ENCODE results near the gene HOXD3.

The HOXD3 gene

DNA sequence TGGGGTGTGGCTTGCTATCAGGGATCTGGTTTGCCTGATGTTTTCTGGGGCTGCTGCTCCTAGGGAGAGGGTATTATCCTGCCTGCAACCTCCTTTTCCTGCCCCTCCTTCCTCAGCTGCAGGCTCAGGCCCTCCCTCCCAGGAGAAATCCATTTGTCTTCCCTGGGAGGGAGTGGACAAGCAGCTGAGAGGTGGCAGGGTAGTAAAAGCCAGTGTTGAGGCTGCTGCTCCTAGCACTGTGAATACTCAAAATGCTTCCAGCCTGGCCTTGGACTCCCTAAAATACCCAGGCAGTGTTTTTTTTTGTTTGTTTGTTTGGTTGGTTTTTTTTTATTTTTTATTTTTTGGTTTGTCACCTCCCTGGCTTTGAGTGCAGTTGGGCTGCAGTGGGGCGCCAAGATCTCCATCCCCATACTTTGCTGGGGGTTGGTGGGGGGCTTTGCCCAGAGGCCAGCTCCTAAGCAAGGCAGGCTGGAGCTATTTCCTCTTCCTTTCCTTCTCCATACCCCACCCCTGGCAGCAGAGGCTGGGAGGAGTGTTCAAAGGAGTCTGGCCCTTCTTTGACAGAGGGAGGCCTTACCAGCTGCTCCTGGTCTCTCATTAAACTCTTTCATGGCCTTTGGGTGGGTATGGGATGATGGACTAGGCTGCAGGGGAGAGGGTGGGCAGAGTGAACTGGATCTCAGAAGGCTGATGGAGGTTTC, 13.6 kb downstream of the HOXD3 start:
- TF ChIP-seq, protein P1, sequence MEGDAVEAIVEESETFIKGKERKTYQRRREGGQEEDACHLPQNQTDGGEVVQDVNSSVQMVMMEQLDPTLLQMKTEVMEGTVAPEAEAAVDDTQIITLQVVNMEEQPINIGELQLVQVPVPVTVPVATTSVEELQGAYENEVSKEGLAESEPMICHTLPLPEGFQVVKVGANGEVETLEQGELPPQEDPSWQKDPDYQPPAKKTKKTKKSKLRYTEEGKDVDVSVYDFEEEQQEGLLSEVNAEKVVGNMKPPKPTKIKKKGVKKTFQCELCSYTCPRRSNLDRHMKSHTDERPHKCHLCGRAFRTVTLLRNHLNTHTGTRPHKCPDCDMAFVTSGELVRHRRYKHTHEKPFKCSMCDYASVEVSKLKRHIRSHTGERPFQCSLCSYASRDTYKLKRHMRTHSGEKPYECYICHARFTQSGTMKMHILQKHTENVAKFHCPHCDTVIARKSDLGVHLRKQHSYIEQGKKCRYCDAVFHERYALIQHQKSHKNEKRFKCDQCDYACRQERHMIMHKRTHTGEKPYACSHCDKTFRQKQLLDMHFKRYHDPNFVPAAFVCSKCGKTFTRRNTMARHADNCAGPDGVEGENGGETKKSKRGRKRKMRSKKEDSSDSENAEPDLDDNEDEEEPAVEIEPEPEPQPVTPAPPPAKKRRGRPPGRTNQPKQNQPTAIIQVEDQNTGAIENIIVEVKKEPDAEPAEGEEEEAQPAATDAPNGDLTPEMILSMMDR (IDR thresholded peaks at IDR 0.05; ENCODE audit: insufficient read depth, missing control alignments), result no peak
- FAIRE-seq (no peak), DNase-seq (ENCODE audit: insufficient read length, low spot score) (no peak)

DNA sequence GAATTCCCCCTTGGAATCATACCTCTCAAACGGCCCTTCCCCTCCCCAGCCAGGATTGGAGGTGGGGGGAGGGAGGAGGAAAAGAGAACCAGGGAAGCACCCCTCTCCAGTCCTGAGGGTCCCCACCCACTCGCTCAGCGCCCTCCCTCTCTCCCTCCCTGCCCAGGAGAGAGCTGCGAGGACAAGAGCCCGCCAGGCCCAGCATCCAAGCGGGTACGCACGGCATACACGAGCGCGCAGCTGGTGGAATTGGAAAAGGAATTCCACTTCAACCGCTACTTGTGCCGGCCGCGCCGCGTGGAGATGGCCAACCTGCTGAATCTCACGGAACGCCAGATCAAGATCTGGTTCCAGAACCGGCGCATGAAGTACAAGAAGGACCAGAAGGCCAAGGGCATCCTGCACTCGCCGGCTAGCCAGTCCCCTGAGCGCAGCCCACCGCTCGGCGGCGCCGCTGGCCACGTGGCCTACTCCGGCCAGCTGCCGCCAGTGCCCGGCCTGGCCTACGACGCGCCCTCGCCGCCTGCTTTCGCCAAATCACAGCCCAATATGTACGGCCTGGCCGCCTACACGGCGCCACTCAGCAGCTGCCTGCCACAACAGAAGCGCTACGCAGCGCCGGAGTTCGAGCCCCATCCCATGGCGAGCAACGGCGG, 14.4 kb downstream of the HOXD3 start:
- DNase-seq (ENCODE audit: insufficient read length, low spot score) (no peak), FAIRE-seq (no peak)
- TF ChIP-seq, protein P1 (IDR thresholded peaks at IDR 0.05; ENCODE audit: insufficient read depth, missing control alignments), result no peak

DNA sequence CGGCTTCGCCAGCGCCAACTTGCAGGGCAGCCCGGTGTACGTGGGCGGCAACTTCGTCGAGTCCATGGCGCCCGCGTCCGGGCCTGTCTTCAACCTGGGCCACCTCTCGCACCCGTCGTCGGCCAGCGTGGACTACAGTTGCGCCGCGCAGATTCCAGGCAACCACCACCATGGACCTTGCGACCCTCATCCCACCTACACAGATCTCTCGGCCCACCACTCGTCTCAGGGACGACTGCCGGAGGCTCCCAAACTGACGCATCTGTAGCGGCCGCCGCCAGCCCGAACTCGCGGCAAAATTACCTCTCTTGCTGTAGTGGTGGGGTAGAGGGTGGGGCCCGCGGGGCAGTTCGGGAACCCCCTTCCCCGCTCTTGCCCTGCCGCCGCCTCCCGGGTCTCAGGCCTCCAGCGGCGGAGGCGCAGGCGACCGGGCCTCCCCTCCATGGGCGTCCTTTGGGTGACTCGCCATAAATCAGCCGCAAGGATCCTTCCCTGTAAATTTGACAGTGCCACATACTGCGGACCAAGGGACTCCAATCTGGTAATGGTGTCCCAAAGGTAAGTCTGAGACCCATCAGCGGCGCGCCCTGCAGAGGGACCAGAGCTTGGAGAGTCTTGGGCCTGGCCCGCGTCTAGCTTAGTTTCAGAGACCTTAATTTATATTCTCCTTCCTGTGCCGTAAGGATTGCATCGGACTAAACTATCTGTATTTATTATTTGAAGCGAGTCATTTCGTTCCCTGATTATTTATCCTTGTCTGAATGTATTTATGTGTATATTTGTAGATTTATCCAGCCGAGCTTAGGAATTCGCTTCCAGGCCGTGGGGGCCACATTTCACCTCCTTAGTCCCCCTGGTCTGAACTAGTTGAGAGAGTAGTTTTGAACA, 15.1 kb downstream of the HOXD3 start:
- TF ChIP-seq, protein P1 (IDR thresholded peaks at IDR 0.05; ENCODE audit: insufficient read depth, missing control alignments), result no peak
- no peak for FAIRE-seq
- DNase-seq (ENCODE audit: insufficient read length, low spot score), result no peak

DNA sequence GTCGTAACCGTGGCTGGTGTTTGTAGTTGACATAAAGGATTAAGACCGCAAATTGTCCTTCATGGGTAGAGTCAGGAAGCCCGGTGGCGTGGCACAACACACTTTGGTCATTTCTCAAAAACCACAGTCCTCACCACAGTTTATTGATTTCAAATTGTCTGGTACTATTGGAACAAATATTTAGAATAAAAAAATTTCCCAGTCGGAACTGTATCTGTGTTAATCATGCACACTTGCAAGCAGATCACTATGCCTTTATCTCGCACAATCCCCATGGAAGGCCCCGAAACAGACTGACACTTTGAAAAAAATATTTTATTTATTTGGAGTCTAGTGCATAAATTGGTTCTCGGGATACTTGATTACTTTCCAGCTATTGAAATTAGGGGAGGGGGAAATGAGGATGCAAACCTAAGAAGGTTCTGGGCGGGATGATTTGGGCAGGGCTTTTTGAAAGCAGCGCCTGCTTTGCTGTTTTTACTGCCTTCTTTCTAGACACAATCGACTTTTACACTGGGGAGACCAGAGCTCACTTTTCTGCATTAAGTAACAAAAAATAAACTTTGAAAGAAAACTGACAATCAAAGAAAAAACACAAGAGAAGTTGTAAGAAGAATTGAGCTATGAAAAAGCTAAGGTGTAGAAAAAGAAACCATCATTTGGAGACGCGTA, 15.9 kb downstream of the HOXD3 start:
- DNase-seq (ENCODE audit: insufficient read length, low spot score) (no peak), FAIRE-seq (no peak)
- TF ChIP-seq, protein P1 (IDR thresholded peaks at IDR 0.05; ENCODE audit: insufficient read depth, missing control alignments), result no peak

DNA sequence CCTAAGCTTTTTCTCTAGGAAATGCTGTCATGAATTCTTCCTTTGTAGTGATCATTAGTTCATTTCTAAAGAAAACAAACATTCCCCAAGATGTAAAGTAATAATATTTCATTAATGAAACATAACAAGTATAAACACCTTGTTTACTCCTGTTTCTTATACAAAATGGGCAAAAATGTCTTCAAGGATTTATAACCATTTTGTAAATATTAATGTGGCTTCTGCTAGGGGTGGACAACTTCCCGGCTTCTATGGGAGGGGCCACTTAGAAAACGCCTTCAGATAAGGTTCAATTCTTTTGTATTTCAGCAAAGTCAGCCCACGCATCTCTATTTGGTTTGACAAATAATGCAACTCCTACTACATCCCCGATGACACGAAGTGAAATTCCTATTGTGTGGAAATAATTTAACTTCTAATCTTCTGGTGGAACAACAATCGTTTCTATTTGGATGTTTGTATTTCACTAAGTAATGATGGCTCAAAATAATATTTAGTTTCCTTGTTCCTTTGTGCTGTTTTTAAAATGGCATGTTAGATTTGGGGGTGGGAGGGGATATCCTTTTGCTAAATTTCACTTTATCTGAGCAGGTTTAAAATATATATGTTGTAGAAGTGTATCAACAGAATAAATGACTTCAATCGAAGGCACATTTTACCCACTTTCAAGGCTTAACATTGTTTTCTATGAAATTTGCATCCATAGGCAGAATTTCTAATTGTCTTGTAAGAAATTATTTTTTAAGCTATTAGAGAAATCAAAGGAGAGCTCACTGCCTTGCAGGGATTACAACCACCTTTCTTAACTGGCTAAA, 16.7 kb downstream of the HOXD3 start:
- FAIRE-seq (no peak), DNase-seq (ENCODE audit: insufficient read length, low spot score) (no peak)
- TF ChIP-seq, protein P1 (IDR thresholded peaks at IDR 0.05; ENCODE audit: insufficient read depth, missing control alignments), result no peak

DNA sequence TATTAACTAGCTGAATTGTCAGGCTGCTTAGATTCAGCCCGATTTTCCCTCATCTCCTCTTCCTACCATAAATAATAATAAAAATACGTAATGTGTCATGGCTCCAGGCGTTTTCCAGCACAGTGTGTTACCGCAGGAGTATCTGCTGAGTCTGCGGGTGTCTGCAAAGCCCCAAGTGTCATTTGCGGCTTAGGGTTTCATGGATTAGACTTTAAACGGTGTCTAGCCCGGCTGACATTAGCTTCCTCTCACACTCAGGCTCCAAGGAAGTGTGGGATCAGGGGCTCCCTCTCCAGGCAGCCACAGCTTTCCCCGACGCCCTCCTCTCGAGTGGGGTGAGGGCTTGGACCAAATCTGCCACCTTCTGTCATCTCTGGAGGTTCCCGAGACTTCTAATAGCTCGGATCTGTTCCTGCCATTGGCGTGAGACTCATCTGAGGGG, 17.3 kb downstream of the HOXD3 start:
- DNase-seq (ENCODE audit: insufficient read length, low spot score) (peak; percentile 91), FAIRE-seq (peak; percentile 6)
- TF ChIP-seq, protein P1 (IDR thresholded peaks at IDR 0.05; ENCODE audit: insufficient read depth, missing control alignments), result no peak
